ENCODE measurements around the gene ZFR.
"Not testable (repeated sequence)": the region's sequence is repeated elsewhere in the genome, so short reads cannot be mapped to it uniquely, and the experiment has no call there.

ZFR gene

DNA sequence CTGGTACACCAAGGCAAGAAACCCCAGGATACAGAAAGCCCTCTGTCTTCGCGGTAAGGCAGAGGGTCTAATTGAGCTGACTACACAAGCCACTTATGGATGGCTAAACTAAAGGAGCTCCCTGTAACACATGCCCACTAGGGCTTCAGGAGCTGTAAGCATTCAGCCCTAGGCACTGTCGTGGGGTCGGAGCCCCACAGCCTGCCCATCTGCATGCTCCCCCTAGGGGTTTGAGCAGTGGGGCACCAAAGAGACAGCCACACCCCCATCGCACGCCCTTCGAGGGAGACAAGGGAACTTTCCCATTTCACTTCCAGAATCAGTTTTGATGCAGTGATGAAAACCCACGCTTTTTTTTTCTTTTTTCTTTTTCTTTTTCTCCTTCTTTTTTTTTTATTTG is 120.8 kb downstream of the ZFR start:
- no peak for DNase-seq (ENCODE audit: low read depth in 2 of 3, low spot score in 1 of 3)

DNA sequence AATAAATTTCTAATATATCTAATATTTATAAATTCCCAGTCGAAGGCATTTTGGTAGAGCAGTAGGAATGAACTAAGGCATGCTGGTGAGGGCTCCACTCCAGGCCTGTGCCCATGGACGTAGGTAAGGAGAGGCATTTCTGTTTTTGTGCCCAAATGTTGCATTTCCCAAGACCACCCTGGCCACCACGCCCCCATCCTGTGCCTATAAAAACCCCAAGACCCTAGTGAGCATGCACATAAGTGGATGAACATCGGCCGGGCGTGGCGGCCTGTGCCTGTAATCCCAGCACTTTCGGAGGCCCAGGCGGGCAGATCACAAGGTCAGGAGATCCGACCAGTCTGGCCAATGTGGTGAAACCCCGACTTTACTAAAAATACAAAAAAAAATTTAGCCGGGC is 121.7 kb downstream of the ZFR start:
- no peak for DNase-seq (ENCODE audit: low read depth in 2 of 3, low spot score in 1 of 3)

- not testable (repeated sequence) for DNase-seq (ENCODE audit: low read depth in 2 of 3, low spot score in 1 of 3)
These were observed 122.8 kb downstream of the ZFR start for GRCh38 chr5:32321787-32322186.

DNA sequence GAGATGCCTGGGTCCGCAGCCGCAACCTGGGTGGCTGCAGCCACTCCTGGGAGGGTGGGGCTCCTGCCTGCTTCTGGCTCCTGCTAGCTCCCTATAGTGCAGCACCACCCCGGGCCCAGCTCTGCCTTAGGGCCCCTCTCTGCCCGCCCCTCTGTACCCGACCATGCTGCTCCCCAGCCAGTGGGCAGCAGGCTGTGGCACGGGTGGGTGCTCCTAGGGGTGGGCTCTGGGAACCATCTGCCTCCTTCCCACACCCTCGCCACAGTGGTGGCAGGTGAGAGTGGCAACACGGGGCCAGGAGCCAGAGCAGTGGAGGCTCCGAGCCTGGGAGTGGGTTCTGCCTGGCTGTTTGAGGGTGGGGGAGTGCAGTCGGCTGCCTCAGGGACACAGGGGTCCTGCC is 124.0 kb downstream of the ZFR start:
- DNase-seq (ENCODE audit: low read depth in 2 of 3, low spot score in 1 of 3), result no peak

GRCh38 chr5:32319926-32320543 is 124.5 kb downstream of the ZFR start:
- no peak for DNase-seq (ENCODE audit: low read depth in 2 of 3, low spot score in 1 of 3)

- DNase-seq (ENCODE audit: low read depth in 2 of 3, low spot score in 1 of 3), result no peak
These were observed 125.1 kb downstream of the ZFR start for GRCh38 chr5:32319392-32319791.

- DNase-seq (ENCODE audit: low read depth in 2 of 3, low spot score in 1 of 3), result no peak
These were observed 127.5 kb downstream of the ZFR start for GRCh38 chr5:32317041-32317440.

DNA sequence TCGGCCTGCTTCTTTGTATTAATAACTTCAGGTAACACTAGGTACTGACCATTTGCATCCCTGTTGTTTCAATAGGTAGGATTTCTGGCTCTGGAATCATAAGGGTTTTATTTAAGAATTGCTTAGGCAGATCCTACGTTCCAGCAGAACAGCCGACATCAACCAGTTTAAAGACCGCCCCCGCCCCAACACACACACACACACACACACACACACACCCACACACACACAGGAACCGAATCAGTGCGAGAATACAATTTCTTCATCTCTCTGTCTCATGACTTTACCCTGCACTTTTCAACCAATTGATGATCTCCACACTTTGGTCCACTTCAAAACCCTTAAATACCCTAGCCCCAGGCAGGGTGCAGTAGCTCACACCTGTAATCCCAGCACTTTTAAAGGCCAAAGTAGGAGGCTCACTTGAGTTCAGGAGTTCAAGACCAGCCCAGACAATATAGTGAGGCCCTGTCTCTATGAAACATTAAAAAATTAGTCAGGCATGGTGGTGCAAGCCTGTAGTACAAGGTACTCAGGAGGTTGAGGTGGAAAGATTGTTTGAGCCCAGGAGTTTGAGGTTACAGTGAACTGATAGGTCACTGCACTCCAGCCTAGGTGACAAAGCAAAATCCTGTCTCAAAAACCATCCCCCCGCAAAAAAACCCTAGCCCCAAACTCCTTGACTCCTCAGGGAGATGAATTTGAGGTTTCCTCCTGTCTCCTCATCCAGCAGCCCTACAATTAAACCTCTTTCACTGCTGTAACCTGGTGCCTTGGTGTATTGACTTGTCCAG is 129.1 kb downstream of the ZFR start:
- DNase-seq (ENCODE audit: low read depth in 2 of 3, low spot score in 1 of 3), result no peak

GRCh38 chr5:32314658-32315057 is 129.9 kb downstream of the ZFR start:
- DNase-seq (ENCODE audit: low read depth in 2 of 3, low spot score in 1 of 3), result no peak

DNA sequence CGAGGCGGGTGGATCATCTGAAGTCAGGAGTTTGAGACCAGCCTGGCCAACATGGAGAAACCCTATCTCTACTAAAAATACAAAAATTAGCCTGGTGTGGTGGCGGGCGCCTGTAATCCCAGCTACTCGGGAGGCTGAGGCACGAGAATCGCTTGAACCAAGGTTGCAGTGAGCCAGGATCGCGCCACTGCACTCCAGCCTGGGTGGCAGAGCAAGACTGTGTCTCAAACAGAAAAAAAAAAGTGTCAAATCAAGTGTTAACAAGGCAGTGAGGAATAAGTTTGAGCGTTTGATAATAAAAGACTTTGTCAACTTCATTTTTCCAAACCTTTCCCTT is 130.4 kb downstream of the ZFR start:
- DNase-seq (ENCODE audit: low read depth in 2 of 3, low spot score in 1 of 3), result not testable (repeated sequence)

GRCh38 chr5:32312595-32313332 is 131.8 kb downstream of the ZFR start, which contains the start of gene MTMR12:
MTMR12 (minus strand) TSS chr5:32312939; CDS start chr5:32312838, 101 bp downstream.
- DNase-seq (ENCODE audit: low read depth in 2 of 3, low spot score in 1 of 3), result peak; percentile 99 to 100 (median 100)

GRCh38 chr5:32312197-32312594 is 132.3 kb downstream of the ZFR start:
- DNase-seq (ENCODE audit: low read depth in 2 of 3, low spot score in 1 of 3), result peak in 2 of 3 donors; percentile 14 to 37

- no peak for DNase-seq (ENCODE audit: low read depth in 2 of 3, low spot score in 1 of 3)
These were observed 132.9 kb downstream of the ZFR start for GRCh38 chr5:32311404-32312196.

DNA sequence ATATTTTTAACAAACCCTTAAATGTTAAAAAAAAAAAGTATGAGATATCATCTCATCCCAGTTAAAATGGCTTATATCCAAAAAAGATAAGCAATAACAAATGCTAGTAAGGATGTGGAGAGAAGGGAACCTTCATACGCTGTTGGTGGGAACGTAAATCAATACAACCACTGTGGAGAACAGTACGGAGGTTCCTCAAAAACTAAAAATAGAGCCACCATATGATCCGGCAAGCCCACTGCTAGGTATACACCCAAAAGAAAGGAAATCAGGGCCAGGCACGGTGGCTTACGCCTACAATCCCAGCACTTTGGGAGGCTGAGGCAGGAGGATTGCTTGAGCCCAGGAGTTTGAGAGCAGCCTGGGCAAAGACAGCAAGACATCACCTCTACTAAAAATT is 134.8 kb downstream of the ZFR start:
- DNase-seq (ENCODE audit: low read depth in 2 of 3, low spot score in 1 of 3), result no peak

DNA sequence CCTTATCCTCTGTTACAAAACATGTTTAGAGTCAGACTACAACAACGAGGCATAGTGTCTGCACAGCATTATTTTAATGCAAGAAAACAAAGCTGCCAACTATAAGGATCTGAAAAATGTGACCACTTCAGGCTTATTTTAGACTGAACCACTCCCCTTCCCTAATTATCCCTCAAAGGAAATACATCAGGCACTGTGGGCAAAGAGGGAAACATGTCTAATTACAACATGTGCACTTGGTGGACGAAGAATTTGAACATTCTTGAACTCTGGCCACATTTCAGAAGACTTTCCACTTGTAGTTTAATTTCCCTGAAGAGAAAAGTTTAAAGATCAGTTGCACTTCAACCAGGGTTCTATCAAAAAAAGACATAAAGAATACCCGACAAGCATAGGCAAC is 135.6 kb downstream of the ZFR start:
- DNase-seq (ENCODE audit: low read depth in 2 of 3, low spot score in 1 of 3), result no peak

GRCh38 chr5:32307769-32308194 is 136.8 kb downstream of the ZFR start:
- no peak for DNase-seq (ENCODE audit: low read depth in 2 of 3, low spot score in 1 of 3)

- no peak for DNase-seq (ENCODE audit: low read depth in 2 of 3, low spot score in 1 of 3)
These were observed 139.9 kb downstream of the ZFR start for GRCh38 chr5:32304622-32305021.

Data from stimulated activated CD4-positive, alpha-beta T cell treated with anti-CD3 and anti-CD28 coated beads, Interleukin-12 subunit alpha, Interleukin-12 subunit beta, amount 100 ng/mL, for 48 hours (primary cell).